Measurements from ENCODE around the gene GNA12.

DNA sequence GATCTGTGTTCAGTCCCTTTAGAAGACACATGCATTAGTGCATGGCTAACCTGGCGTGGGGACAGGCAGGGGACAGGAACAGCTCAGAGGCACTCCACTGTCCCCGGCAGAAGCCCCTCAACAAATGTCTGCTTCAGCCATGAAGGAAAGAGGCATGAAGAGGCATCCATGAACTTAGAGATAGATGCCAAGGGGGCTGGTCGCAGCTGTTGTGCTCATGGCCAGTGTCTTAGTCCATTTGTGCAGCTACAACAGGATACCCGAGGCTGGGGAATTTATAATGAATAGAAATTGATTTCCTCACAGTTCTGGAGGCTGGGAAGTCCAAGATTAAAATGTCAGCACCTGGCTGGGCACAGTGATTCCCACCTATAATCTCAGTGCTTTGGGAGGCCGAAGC, 14.5 kb upstream of the GNA12 start:
- TF ChIP-seq CEBPB (IDR thresholded peaks at IDR 0.05; ENCODE audit: low read depth, low read length) = no peak
- TF ChIP-seq, protein P1, sequence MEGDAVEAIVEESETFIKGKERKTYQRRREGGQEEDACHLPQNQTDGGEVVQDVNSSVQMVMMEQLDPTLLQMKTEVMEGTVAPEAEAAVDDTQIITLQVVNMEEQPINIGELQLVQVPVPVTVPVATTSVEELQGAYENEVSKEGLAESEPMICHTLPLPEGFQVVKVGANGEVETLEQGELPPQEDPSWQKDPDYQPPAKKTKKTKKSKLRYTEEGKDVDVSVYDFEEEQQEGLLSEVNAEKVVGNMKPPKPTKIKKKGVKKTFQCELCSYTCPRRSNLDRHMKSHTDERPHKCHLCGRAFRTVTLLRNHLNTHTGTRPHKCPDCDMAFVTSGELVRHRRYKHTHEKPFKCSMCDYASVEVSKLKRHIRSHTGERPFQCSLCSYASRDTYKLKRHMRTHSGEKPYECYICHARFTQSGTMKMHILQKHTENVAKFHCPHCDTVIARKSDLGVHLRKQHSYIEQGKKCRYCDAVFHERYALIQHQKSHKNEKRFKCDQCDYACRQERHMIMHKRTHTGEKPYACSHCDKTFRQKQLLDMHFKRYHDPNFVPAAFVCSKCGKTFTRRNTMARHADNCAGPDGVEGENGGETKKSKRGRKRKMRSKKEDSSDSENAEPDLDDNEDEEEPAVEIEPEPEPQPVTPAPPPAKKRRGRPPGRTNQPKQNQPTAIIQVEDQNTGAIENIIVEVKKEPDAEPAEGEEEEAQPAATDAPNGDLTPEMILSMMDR (conservative IDR thresholded peaks at IDR 0.05; ENCODE audit: low read depth, low read length) = no peak
- no peak for TF ChIP-seq POLR2A (IDR thresholded peaks at IDR 0.05; ENCODE audit: low read depth, low read length)
- TF ChIP-seq, protein P2, sequence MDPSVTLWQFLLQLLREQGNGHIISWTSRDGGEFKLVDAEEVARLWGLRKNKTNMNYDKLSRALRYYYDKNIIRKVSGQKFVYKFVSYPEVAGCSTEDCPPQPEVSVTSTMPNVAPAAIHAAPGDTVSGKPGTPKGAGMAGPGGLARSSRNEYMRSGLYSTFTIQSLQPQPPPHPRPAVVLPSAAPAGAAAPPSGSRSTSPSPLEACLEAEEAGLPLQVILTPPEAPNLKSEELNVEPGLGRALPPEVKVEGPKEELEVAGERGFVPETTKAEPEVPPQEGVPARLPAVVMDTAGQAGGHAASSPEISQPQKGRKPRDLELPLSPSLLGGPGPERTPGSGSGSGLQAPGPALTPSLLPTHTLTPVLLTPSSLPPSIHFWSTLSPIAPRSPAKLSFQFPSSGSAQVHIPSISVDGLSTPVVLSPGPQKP (IDR thresholded peaks at IDR 0.05; ENCODE audit: borderline replicate concordance, low read depth, low read length) = no peak
- TF ChIP-seq SMC3 (IDR thresholded peaks at IDR 0.05; ENCODE audit: low read depth, low read length) = no peak
- no peak for TF ChIP-seq RFX5 (IDR thresholded peaks at IDR 0.05; ENCODE audit: low read depth, low read length)
- TF ChIP-seq, protein P3, sequence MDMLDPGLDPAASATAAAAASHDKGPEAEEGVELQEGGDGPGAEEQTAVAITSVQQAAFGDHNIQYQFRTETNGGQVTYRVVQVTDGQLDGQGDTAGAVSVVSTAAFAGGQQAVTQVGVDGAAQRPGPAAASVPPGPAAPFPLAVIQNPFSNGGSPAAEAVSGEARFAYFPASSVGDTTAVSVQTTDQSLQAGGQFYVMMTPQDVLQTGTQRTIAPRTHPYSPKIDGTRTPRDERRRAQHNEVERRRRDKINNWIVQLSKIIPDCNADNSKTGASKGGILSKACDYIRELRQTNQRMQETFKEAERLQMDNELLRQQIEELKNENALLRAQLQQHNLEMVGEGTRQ (IDR thresholded peaks at IDR 0.05; ENCODE audit: low read depth, low read length) = no peak
- no peak for TF ChIP-seq CHD1 (IDR thresholded peaks at IDR 0.05; ENCODE audit: low read depth, low read length)
- TF ChIP-seq FOS (IDR thresholded peaks at IDR 0.05; ENCODE audit: low read depth, low read length) = no peak
- no peak for TF ChIP-seq MAFK (IDR thresholded peaks at IDR 0.05; ENCODE audit: low read depth, low read length)

All from IMR-90 (cell line).